Thyroid gland (tissue), 4 donors: ENCODE data around the gene RIPOR3.

Experiments used
- CTCF ChIP-seq, 6 experiments: fragments of 200-600 bp in 3 of 6; fragments of 450-650 bp in 3 of 6; sonication (generic) in 3 of 6; IDR thresholded peaks; one replicate each; pipeline ENCODE4 v1.5.1; 2016 to 2019; ENCODE audit warnings: antibody characterized with exemption in 6 of 6, mild to moderate bottlenecking in 2 of 6, inconsistent platforms in 1 of 6, moderate library complexity in 1 of 6
- POLR2A ChIP-seq, 2 donors: fragments of 450-650 bp; IDR thresholded peaks; one replicate each; pipeline ENCODE4 v1.6.1; 2017; ENCODE audit warnings: antibody characterized with exemption in 2 of 2, mild to moderate bottlenecking in 2 of 2, moderate library complexity in 1 of 2

GRCh38 chr20:50735813-50736212 is 44.5 kb upstream of the RIPOR3 start:
- TF ChIP-seq POLR2A (IDR thresholded peaks at IDR 0.05) (no peak), CTCF (IDR thresholded peaks at IDR 0.05) (no peak)
